AG08395 (cell line): ENCODE data around the gene UBXN4.
"Not testable (repeated sequence)": the region's sequence is repeated elsewhere in the genome, so short reads cannot be mapped to it uniquely, and the experiment has no call there.

Experiments
- DNase-seq: peaks from one replicate; pipeline ENCODE4 v3.0.0; 2012; ENCODE audit warnings: mixed read lengths, low spot score

Gene UBXN4

GRCh38 chr2:135762530-135762929, 20.9 kb downstream of the UBXN4 start:
- no peak for DNase-seq

GRCh38 chr2:135768863-135769262, 27.2 kb downstream of the UBXN4 start:
- no peak for DNase-seq

- no peak for DNase-seq
Measured at GRCh38 chr2:135773319-135773718, 31.7 kb downstream of the UBXN4 start.

DNA sequence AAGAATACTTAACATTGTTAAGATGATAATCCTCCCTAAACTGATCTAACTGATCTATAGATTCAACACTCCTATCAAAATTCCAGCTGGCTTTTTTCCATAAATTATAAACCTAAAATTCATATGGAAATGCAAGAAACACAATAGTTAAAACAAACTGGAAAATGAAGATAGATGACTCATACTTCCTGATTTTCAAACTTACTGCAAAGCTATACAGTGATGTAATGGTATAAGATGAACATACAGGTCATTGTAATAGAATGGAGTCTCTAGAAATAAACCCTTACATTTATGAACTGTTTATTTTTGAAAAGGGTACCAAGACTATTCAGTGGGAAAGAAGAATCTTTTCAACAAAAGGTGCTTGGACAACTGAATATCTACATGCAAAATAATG, 32.3 kb downstream of the UBXN4 start:
- no peak for DNase-seq

- DNase-seq: no peak
Measured at GRCh38 chr2:135775420-135775819, 33.8 kb downstream of the UBXN4 start.

- no peak for DNase-seq
Measured at GRCh38 chr2:135776367-135776766, 34.7 kb downstream of the UBXN4 start.

DNA sequence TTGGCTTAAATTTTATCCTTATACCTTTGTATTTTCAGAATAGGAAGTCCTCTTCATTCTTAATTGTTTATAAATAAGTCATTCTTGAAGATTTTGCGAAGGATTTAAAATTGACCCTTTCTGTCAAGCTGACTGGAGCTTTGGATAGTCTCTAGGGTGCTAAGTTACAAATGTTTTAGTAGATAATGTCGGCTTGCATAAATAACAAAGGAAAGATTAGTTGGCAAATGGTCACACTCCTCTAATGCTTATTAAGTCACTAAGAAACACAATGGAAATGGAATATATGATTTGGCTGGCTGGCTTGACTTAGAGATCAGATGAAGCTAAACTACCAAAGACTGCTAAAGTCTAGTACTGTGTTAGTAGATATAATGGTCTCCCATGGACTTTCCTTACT, 40.6 kb downstream of the UBXN4 start:
- DNase-seq: no peak

DNA sequence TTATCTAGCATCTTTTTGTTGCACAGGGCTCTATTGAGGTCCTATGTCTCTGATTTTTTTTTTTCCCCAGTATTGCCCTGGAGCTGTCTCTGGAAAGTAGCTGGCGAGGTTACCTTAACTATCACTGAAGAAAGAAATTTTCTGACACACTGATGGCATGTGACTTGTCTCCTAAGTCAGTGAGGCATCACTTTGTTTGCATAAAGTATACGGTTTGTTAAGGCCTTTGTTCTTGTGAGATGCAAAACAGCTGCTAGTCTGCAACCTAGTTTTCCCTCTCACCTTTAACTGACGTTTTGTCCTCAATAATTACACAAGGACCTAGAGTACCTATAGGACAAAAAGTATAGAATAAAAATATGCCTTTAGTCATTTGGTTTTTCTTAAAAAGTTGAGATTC, 41.8 kb downstream of the UBXN4 start:
- no peak for DNase-seq

DNA sequence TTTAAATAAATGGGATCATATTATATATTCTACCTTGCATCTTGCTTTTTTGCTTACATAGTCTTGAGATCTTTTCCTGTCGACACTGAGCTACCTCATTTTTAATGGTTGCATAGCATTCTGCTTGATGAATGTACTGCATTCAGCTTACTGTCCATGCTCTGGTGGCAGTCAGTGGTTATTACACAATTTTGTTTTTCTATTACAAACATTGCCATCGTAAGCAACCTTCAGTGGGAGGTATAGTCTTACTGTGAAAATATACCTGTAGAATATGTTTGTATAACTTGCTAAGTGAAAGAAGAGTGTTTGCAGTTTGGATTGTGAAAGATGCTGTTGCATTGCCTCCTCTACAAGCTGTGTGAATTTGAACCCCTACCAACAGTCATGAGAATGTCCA, 43.4 kb downstream of the UBXN4 start:
- DNase-seq: no peak

GRCh38 chr2:135786823-135787222, 45.2 kb downstream of the UBXN4 start:
- peak; percentile 67 for DNase-seq

- no peak for DNase-seq
Measured at GRCh38 chr2:135790423-135790822, 48.8 kb downstream of the UBXN4 start.

DNA sequence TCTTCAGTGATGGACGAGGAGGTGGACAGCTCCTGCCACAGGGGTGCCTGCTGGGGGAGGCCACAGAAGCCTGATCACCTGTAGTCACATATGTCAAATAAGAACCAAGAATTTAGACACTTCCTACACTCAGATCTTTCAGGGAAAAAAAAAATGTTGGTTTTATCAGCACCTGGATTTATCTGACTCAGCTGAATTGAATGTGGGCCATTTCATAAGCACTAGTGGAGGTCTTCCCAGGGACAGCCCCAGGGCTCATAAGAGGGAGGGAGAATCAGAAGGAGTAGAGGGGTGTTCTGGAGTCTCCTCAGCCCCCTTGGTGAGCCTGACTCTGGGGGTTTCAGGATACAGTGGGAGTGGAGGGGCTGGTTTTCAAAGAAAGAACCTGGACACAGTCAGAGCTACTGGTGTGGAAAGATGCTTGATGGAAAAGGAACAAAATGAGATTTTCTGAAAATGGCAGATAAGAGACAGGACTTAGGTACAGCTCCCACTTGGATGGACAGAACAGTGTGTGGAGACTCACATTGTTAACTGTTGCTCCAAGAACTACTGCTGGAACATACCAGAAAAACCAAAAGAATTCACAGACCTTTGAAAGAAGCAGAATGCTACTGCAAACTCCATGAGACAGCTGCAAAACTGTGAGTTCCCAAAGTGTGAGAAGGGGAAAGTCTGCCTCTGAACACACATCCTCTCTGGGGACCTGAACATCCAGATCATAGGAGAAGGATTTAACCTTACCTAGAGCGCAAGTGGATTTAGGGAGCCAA, 49.9 kb downstream of the UBXN4 start:
- no peak for DNase-seq

DNA sequence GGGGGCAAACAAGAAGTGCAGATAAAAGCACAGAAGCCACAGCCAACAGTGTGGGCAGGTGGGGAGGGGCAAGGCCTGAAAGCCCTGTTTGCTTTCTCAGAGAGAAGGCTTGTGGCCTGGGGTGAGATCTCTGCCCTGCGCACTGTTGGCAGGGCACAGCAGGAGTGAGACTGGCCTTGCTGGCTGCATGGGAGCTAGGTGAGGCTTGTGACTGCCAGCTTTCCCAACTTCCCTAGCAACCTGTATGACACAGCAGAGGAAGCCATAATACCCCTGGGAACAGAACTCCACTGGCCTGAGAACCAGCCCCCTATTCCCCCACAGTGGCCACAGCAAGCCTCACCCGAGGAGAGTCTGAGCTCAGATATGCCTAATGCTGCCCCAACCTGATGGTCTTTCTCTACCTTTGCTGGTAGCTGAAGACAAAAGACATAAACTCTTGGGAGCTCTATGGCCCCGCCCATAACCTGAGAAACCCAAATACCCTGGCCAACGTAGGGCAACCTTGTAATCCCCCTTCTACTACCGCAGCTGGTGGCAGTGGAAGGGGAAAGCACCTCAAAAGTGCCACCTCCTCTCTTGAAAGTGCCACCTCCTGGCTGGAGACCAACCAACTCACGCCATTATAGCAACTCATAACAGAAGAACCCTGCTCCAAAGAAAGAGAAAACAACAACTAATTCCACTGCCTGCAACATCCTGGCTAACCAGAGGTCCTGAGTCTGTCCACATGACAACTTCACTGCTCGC, 50.9 kb downstream of the UBXN4 start:
- no peak for DNase-seq

DNA sequence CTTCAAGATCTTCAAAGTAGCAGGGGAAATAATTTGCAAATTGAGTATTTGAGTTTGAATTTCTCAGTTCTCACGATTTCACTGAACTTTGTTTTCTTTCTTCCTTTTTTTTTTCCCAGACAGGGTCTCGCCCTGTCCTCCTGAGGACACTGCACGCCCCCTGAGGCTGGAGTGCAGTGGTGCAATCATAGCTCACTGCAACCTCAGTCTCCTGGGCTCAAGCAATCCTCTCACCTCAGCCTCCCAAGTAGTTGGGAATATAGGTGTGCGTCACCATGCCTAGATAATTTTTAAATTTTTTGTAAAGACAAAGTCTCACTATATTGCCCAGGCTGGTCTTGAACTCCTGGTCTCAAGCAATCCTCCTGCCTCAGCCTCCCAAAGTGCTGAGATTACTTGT, 54.0 kb downstream of the UBXN4 start:
- not testable (repeated sequence) for DNase-seq

DNA sequence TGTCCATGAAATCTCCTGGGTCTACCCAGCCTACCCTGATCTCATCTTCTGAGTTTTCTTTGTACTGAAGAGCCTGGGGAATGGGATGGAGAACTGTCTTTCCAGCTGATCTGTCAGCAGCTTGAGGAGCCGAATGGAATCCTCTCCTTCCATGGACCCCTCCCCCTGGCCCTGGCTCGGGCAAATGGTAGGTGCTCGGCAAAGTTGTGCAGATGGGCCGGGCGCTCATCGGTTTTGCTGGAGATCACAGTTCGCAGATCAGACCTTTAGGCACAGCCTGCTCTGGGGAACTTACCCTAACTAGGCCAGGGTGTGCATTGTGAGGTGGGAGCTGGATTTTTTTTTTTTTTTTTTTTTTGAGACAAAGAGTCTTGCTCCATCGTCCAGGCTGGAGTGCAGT, 55.0 kb downstream of the UBXN4 start:
- DNase-seq: no peak

GRCh38 chr2:135797497-135798274, 56.0 kb downstream of the UBXN4 start:
- DNase-seq: peak; percentile 88

DNA sequence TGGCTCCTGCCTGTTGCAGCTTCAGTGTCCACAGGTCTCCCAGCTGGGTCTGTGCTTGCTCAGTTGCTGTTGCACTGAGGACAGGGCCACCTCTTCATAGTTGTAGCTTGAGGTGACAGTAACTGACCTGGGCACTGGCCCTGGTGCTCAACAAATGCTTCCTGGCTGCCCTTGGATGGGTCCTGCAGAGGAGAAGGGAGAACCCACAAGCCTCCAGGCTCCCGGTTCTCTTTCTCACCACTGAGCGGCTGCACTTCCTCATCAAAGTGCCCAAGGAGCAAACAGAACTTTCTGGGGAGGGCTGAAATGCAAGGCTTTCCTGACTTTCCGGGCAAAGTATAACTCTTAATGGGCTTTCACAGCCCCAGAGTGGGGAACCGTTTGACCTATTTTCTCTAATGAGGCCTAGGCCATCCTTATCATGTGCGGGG, 56.6 kb downstream of the UBXN4 start:
- no peak for DNase-seq

DNA sequence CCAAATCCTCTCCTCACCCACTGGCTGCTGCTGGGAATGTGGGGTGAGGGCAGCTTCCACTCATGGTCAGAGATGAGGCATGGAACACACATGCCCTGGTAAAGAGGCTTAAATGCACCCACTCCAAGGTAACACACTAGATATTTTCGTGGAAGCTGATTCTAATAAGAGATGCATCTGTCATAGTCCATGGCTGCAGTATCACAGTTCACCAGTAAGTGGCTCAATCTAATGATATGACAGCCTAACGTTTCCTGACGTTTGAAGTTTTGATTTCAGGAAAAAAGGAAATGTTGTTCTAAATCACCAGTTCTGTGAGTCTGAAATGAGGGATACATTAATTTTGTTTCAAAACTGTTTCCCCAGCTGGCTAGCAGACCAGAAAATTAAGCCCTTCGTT, 57.1 kb downstream of the UBXN4 start:
- DNase-seq: peak; percentile 14

- no peak for DNase-seq
Measured at GRCh38 chr2:135799738-135800137, 58.1 kb downstream of the UBXN4 start.

DNA sequence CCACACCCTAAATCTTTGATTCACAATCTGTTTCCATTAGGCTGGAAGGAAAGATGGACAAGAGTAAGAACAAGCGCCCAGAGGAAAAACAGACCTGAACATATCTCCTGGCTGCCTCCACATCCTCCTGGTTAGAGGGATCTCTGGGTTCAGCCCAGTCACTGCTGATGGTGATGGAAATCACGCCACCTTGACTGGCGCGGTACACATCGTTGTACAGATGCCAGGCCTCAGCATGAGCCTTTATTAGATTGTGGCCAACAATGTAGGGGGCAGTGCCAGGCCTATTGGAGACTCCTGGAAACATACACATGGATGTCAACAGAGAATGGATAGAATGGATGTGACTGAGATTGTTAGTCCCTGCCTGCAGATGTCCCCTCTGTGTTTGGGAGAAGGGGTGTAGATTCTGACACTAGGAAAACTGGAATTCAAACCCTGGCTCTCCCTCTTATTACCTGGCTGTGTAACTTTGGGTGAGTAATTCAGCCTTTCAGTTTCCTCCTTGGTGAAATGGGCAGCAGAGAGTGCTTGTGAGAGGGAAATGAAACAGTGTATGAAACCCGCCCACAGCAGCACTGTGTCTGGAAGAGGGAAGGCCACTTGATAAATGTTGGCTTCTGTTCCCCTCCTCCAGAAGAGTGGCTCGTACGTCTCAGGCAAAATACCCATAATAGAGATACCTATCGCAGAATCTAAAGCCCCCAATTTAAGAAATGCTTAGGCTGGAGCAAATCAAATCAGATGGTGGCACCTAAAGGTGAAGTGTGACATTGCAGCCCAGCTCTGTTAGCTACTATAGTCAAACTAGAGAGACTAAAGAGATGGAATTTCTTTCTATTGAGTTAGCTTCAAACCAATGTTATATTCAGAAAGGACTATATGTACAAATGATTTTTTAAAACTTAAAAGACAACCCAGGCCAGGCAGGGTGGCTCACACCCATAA, 59.1 kb downstream of the UBXN4 start:
- DNase-seq: no peak

DNA sequence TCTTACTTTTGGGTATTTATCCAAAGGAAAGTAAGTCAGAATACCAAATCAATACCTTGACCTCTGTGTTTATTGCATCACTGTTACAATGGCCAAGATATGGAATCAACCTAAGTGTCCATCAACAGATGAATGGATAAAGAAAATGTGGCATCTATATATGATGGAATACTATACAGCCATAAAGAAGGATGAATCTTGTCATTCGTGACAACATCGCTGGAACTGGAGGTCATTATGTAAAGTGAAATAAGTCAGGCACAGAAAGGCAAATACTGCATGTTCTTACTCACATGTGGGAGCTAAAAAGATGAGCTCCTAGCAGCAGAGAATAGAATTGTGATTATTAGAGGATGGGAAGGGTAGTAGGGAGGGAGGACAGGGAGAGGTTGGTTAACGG, 60.7 kb downstream of the UBXN4 start:
- no peak for DNase-seq

GRCh38 chr2:135803278-135803677, 61.6 kb downstream of the UBXN4 start:
- no peak for DNase-seq
